B cell (primary cell): ENCODE data around the gene OSM.

Experiments used
- CTCF ChIP-seq: fragments of 200-600 bp; IDR thresholded peaks from one replicate; pipeline ENCODE4 v1.8.0; 2022; ENCODE audit warnings: antibody characterized with exemption, mild to moderate bottlenecking
- EZH2 ChIP-seq: IDR thresholded peaks from 2 replicates; pipeline ENCODE4 v1.6.1; 2012; ENCODE audit warnings: borderline replicate concordance, low read depth, mild to moderate bottlenecking, moderate library complexity, low read length; ENCODE audit not compliant: insufficient read depth, poor library complexity, severe bottlenecking

GRCh38 chr22:30266445-30267381 lies at the start of gene OSM:
- no peak for TF ChIP-seq EZH2
- no peak for TF ChIP-seq CTCF
